ENCODE results near the gene ZFAND4. TPM values are rescaled to one million over a fixed set of nuclear protein-coding genes. Genes with fewer than 3 reads are reported as not detected.
"Not testable (repeated sequence)": the region's sequence is repeated elsewhere in the genome, so short reads cannot be mapped to it uniquely, and the experiment has no call there.

ZFAND4 gene
- 1 to 10 TPM; 3.9 to 4.8 (median 4.3) TPM for total RNA-seq (2021; fragmentation: NEBNext Ultra II Directional; extraction: Animal tissue kit (Norgen Biotek cat#: 25700))
- long read RNA-seq, partial matches to known transcripts, result 0 of 2 reads
- long read RNA-seq, other reads (novel, unspliced or antisense), result 2 of 2 reads

- H3K27ac Mint-ChIP-seq, result peak within 1 kb of the TSS; percentile 70
- peak; percentile 94 for DNase-seq
- no peaks in the 10 kb centered on the region for H3K9me3 Mint-ChIP-seq
- peaks cover 16% of the 10 kb centered on the region for H3K4me1 Mint-ChIP-seq (ENCODE audit: low read depth)
- TF ChIP-seq CTCF (IDR thresholded peaks at IDR 0.05), result peak; percentile 79
- H3K36me3 Mint-ChIP-seq (ENCODE audit: low read depth), result no peaks in the 10 kb centered on the region
- peak within 1 kb of the TSS; percentile 88 for H3K4me3 Mint-ChIP-seq
- H3K27me3 Mint-ChIP-seq (ENCODE audit: insufficient read depth), result no peaks in the 10 kb centered on the region; the same call in 1 of the 2 replicates
Measured at GRCh38 chr10:45672181-45673073, at the start of gene ZFAND4. ZFAND4 (minus strand) TSS chr10:45672772; CDS start chr10:45663725, 9,047 bp downstream.

- not testable (repeated sequence) for DNase-seq; H3K36me3 Mint-ChIP-seq (ENCODE audit: low read depth); H3K9me3 Mint-ChIP-seq; H3K4me1 Mint-ChIP-seq (ENCODE audit: low read depth); H3K4me3 Mint-ChIP-seq; H3K27ac Mint-ChIP-seq
- peaks cover 15% of the 10 kb centered on the region for H3K27me3 Mint-ChIP-seq (ENCODE audit: insufficient read depth)
Measured at GRCh38 chr10:45721503-45721902, 48.9 kb upstream of the ZFAND4 start.

- H3K36me3 Mint-ChIP-seq (ENCODE audit: low read depth); H3K4me3 Mint-ChIP-seq; H3K4me1 Mint-ChIP-seq (ENCODE audit: low read depth); DNase-seq; H3K27ac Mint-ChIP-seq; H3K9me3 Mint-ChIP-seq: not testable (repeated sequence)
- peaks cover 19% of the 10 kb centered on the region for H3K27me3 Mint-ChIP-seq (ENCODE audit: insufficient read depth)
Measured at GRCh38 chr10:45717642-45718041, 45.1 kb upstream of the ZFAND4 start.

- H3K9me3 Mint-ChIP-seq; H3K27ac Mint-ChIP-seq; H3K4me3 Mint-ChIP-seq; DNase-seq; H3K36me3 Mint-ChIP-seq (ENCODE audit: low read depth); H3K4me1 Mint-ChIP-seq (ENCODE audit: low read depth): not testable (repeated sequence)
- H3K27me3 Mint-ChIP-seq (ENCODE audit: insufficient read depth), result peaks cover 18% of the 10 kb centered on the region
Measured at GRCh38 chr10:45717053-45717452, 44.5 kb upstream of the ZFAND4 start.

- DNase-seq; H3K36me3 Mint-ChIP-seq (ENCODE audit: low read depth); H3K27me3 Mint-ChIP-seq (ENCODE audit: insufficient read depth); H3K4me1 Mint-ChIP-seq (ENCODE audit: low read depth); H3K4me3 Mint-ChIP-seq; H3K9me3 Mint-ChIP-seq; H3K27ac Mint-ChIP-seq: not testable (repeated sequence)
Measured at GRCh38 chr10:45711223-45711622, 38.7 kb upstream of the ZFAND4 start.

- Mint-ChIP-seq H3K27ac (0 out of 2 replicates have a peak overlapping the region, but pooled peaks have one; percentile 15), H3K4me3 (peak overlapping the region; percentile 37; the same call in 1 of the 2 replicates)
- H3K9me3 Mint-ChIP-seq; DNase-seq; H3K27me3 Mint-ChIP-seq (ENCODE audit: insufficient read depth); H3K36me3 Mint-ChIP-seq (ENCODE audit: low read depth); H3K4me1 Mint-ChIP-seq (ENCODE audit: low read depth): not testable (repeated sequence)
Measured at GRCh38 chr10:45710200-45710796, 37.7 kb upstream of the ZFAND4 start.

- not testable (repeated sequence) for H3K36me3 Mint-ChIP-seq (ENCODE audit: low read depth); H3K27ac Mint-ChIP-seq; H3K4me1 Mint-ChIP-seq (ENCODE audit: low read depth); H3K27me3 Mint-ChIP-seq (ENCODE audit: insufficient read depth); DNase-seq; H3K4me3 Mint-ChIP-seq; H3K9me3 Mint-ChIP-seq
Measured at GRCh38 chr10:45678467-45678866, 5.9 kb upstream of the ZFAND4 start.

- DNase-seq, result no peak
- H3K9me3 Mint-ChIP-seq, result no peaks in the 10 kb centered on the region
- H3K4me3 Mint-ChIP-seq, result no peak overlapping the region
- peaks cover 16% of the 10 kb centered on the region for H3K4me1 Mint-ChIP-seq (ENCODE audit: low read depth)
- no peaks in the 10 kb centered on the region for H3K27me3 Mint-ChIP-seq (ENCODE audit: insufficient read depth)
- no peak for TF ChIP-seq CTCF (IDR thresholded peaks at IDR 0.05)
- no peak overlapping the region for H3K27ac Mint-ChIP-seq
- H3K36me3 Mint-ChIP-seq (ENCODE audit: low read depth), result no peaks in the 10 kb centered on the region
Measured at GRCh38 chr10:45675388-45675787, 2.8 kb upstream of the ZFAND4 start.

Data from HFFc6 (cell line).